Neural cell (in vitro differentiated cells): ENCODE measurements around the gene PKP1. TPM values are rescaled to one million over a fixed set of nuclear protein-coding genes. Genes with fewer than 3 reads are reported as not detected.

Experiments
- H2AFZ ChIP-seq: fragments of 200-600, 300-800 bp; sonication (generic), shearing (Covaris generic); 2 replicates; pipeline ENCODE4 v1.6.0; 2014; ENCODE audit warnings: low read depth, mild to moderate bottlenecking, antibody characterized with exemption, low read length, moderate library complexity
- H3F3A ChIP-seq: fragments of 200-600 bp; shearing (Covaris generic); 2 replicates; pipeline ENCODE4 v1.6.1; 2016; ENCODE audit warnings: mild to moderate bottlenecking, moderate library complexity, mixed read lengths, antibody characterized with exemption, low read length; ENCODE audit not compliant: insufficient read depth, poor library complexity, severe bottlenecking
- H3K27ac ChIP-seq: fragments of 200-600, 300-800 bp; sonication (generic), shearing (Covaris generic); 2 replicates; pipeline ENCODE4 v1.5.1; 2014; ENCODE audit warnings: mild to moderate bottlenecking, low read length, moderate library complexity
- H3K27me3 ChIP-seq: fragments of 300-800, 200-600 bp; sonication (generic), shearing (Covaris generic); 2 replicates; pipeline ENCODE4 v1.6.0; 2014; ENCODE audit warnings: mild to moderate bottlenecking, low read depth, low read length, moderate library complexity; ENCODE audit not compliant: insufficient read depth
- H3K36me3 ChIP-seq: fragments of 300-800, 200-600 bp; sonication (generic), shearing (Covaris generic); 2 replicates; pipeline ENCODE4 v1.5.1; 2014; ENCODE audit warnings: mild to moderate bottlenecking, antibody characterized with exemption, low read length, moderate library complexity; ENCODE audit not compliant: insufficient read depth
- H3K4me2 ChIP-seq: fragments of 300-800, 200-600 bp; sonication (generic), shearing (Covaris generic); 2 replicates; pipeline ENCODE4 v1.6.0; 2014; ENCODE audit warnings: mild to moderate bottlenecking, low read length
- H3K4me3 ChIP-seq: fragments of 300-800, 200-600 bp; sonication (generic), shearing (Covaris generic); 2 replicates; pipeline ENCODE4 v1.5.1; 2014; ENCODE audit warnings: mild to moderate bottlenecking, low read length, moderate library complexity
- H3K79me2 ChIP-seq: fragments of 200-600 bp; shearing (Covaris generic); replicated peaks from 2 replicates; pipeline ENCODE4 v1.6.0; 2014; ENCODE audit warnings: mild to moderate bottlenecking, low read length, moderate library complexity; ENCODE audit not compliant: insufficient read depth
- H3K9ac ChIP-seq: fragments of 300-800, 200-600 bp; sonication (generic), shearing (Covaris generic); 2 replicates; pipeline ENCODE4 v1.6.1; 2016; ENCODE audit warnings: mild to moderate bottlenecking, low read length, mixed read lengths
- H3K9me2 ChIP-seq: fragments of 200-600 bp; shearing (Covaris generic); 2 replicates; pipeline ENCODE4 v1.6.1; 2016; ENCODE audit warnings: mild to moderate bottlenecking, low read length, mixed read lengths; ENCODE audit not compliant: insufficient read depth
- H3K9me3 ChIP-seq: fragments of 200-600, 300-800 bp; sonication (generic), shearing (Covaris generic); 2 replicates; pipeline ENCODE4 v1.6.1; 2016; ENCODE audit warnings: mild to moderate bottlenecking, mixed run types, low read length, moderate library complexity, mixed read lengths
- H4K20me1 ChIP-seq: fragments of 200-600 bp; shearing (Covaris generic); 2 replicates; pipeline ENCODE4 v1.6.1; 2016; ENCODE audit warnings: mild to moderate bottlenecking, mixed run types; ENCODE audit not compliant: insufficient read depth
- EZH2 ChIP-seq: fragments of 200-600, 300-800 bp; shearing (Covaris generic), sonication (generic); IDR thresholded peaks from 2 replicates; pipeline ENCODE4 v1.6.1; 2014; ENCODE audit warnings: antibody characterized with exemption, low read length, borderline replicate concordance, mild to moderate bottlenecking; ENCODE audit not compliant: insufficient read depth, poor library complexity, severe bottlenecking
- MXI1 ChIP-seq: fragments of 450-650 bp; conservative IDR thresholded peaks from 2 replicates; pipeline ENCODE4 v1.6.1; 2014; ENCODE audit warnings: antibody characterized with exemption, mild to moderate bottlenecking; ENCODE audit not compliant: poor library complexity, severe bottlenecking
- POLR2AphosphoS5 ChIP-seq: IDR thresholded peaks from 2 replicates; pipeline ENCODE4 v1.6.1; 2012
- RAD21 ChIP-seq: fragments of 450-650 bp; conservative IDR thresholded peaks from 2 replicates; pipeline ENCODE4 v1.6.1; 2014; ENCODE audit warnings: antibody characterized with exemption, mild to moderate bottlenecking, moderate library complexity
- REST ChIP-seq: IDR thresholded peaks from 2 replicates; pipeline ENCODE4 v1.6.1; 2012; ENCODE audit warnings: borderline replicate concordance
- SMC3 ChIP-seq: fragments of 450-650 bp; conservative IDR thresholded peaks from 2 replicates; pipeline ENCODE4 v1.6.1; 2014; ENCODE audit warnings: antibody characterized with exemption, mild to moderate bottlenecking, moderate library complexity; ENCODE audit not compliant: poor library complexity
- TAF1 ChIP-seq: IDR thresholded peaks from 2 replicates; pipeline ENCODE4 v1.6.1; 2012; ENCODE audit warnings: low read depth
- polyA plus RNA-seq: library from polyadenylated mRNA; depleted of rRNA; stranded (reverse); fragments of >200 nt; gene quantifications from 2 replicates; pipeline ENCODE4 v1.2.3, GENCODE V29; 2014

PKP1 gene
- polyA plus RNA-seq, 1 donor from 2014 or later: not detected

DNA sequence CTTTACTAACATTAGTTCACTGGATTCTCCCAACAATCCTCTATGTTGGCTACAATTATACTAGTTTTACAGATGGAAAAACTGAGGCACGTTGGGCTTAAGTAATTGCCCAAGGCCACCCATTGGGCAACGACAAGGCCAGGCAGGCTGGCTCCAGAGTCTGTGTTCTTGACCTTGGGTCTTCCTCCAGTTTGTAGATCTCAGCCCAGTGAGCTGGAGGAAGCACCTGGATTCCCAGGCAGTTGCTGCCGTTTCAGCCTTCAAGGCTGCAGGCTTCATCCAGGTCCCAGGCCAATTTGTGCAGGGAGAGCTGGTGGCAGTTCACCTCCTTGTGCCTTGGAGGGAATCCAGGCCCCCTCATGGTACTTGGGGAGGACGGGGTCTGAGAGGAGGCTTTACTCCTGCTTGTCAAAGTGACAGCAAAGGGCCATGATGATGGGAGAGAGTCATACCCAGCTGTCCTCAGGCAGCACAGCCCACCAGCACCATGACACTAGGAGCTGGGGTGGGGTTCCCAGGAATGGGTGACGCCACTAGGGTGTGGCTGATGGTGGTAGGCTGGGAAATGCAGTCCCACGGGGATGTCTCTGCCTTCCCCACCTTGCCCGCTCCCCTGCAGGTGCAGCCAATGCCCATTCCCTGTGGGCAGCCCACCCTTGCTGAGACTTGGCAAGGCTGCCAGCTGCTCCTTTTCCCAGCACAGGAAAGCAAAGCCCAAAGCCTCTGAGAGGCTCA is 27.1 kb downstream of the PKP1 start:
- Histone ChIP-seq H3K4me2 (no peak overlapping the region), H3K27ac (no peak overlapping the region), H3K27me3 (no peaks in the 10 kb centered on the region), H3K9me2 (no peaks in the 10 kb centered on the region), H2AFZ (no peak overlapping the region), H3K4me3 (no peak overlapping the region), H3F3A (no peaks in the 10 kb centered on the region), H3K9me3 (no peaks in the 10 kb centered on the region), H3K79me2 (no peaks in the 10 kb centered on the region), H3K9ac (no peak overlapping the region), H3K36me3 (no peaks in the 10 kb centered on the region), H4K20me1 (no peaks in the 10 kb centered on the region)
- TF ChIP-seq SMC3: no peak
- TF ChIP-seq MXI1: no peak
- TF ChIP-seq TAF1: no peak
- no peak for TF ChIP-seq POLR2AphosphoS5
- no peak for TF ChIP-seq EZH2

DNA sequence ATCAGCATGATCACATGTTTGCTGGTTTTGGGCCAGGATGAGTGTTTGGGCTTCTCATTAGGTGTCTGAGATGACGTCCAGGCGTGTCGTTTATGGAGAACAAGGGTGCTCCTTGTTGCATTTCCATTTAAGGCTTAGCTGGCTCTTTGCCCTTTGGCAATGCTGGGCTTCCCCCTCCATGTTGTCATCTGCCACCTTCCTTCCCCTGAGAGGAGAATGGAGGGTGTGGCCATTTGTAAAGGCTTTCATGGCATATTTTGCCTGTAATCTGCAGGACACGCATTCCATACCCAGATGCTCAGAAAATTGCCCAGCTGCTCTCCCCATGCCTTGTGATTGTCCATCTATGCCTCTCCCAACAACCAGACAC is 27.7 kb downstream of the PKP1 start:
- H3K4me3 ChIP-seq: no peak overlapping the region
- no peaks in the 10 kb centered on the region for H4K20me1 ChIP-seq
- no peak overlapping the region for H3K27ac ChIP-seq
- no peak overlapping the region for H2AFZ ChIP-seq
- H3K36me3 ChIP-seq: no peaks in the 10 kb centered on the region
- H3K27me3 ChIP-seq: no peaks in the 10 kb centered on the region
- no peak overlapping the region for H3K9ac ChIP-seq
- H3F3A ChIP-seq: no peaks in the 10 kb centered on the region
- H3K79me2 ChIP-seq: no peaks in the 10 kb centered on the region
- TF ChIP-seq TAF1 (no peak), RAD21 (no peak), EZH2 (no peak), SMC3 (no peak), REST (no peak), MXI1 (no peak)
- H3K9me2 ChIP-seq: no peaks in the 10 kb centered on the region
- no peak overlapping the region for H3K4me2 ChIP-seq
- no peaks in the 10 kb centered on the region for H3K9me3 ChIP-seq

GRCh38 chr1:201311356-201312011 is 28.2 kb downstream of the PKP1 start:
- Histone ChIP-seq H3K27ac (no peak overlapping the region), H4K20me1 (no peaks in the 10 kb centered on the region), H3K4me2 (no peak overlapping the region), H3K9me3 (no peaks in the 10 kb centered on the region), H3K4me3 (no peak overlapping the region), H2AFZ (no peak overlapping the region), H3K9ac (no peak overlapping the region), H3F3A (no peaks in the 10 kb centered on the region), H3K79me2 (no peaks in the 10 kb centered on the region), H3K36me3 (no peaks in the 10 kb centered on the region), H3K27me3 (no peaks in the 10 kb centered on the region), H3K9me2 (no peaks in the 10 kb centered on the region)
- TF ChIP-seq SMC3 (no peak), MXI1 (no peak), RAD21 (no peak), TAF1 (no peak)
